ENCODE measurements around the gene EFCAB3. TPM values are rescaled to one million over a fixed set of nuclear protein-coding genes. Genes with fewer than 3 reads are reported as not detected.
"Not testable (repeated sequence)": the region's sequence is repeated elsewhere in the genome, so short reads cannot be mapped to it uniquely, and the experiment has no call there.

The EFCAB3 gene
- total and polyA plus RNA-seq, 5 donors: not detected

- H3K4me1 ChIP-seq (ENCODE audit: control insufficient read depth, insufficient read depth, low read length); H3K27me3 ChIP-seq (ENCODE audit: control insufficient read depth, insufficient read depth); H3K9me3 ChIP-seq (ENCODE audit: control insufficient read depth, low read length); intact Hi-C loops (cut with DNase I): not testable (repeated sequence)
- under 1% methylated on average over 58 of the region's 58 CpGs for WGBS
- H3K27ac ChIP-seq (ENCODE audit: low read length): peak within 1 kb of the TSS; percentile 4
- ATAC-seq (peak; percentile 96 to 98), DNase-seq (peak; percentile 86 to 90 (median 89))
- H3K4me3 ChIP-seq (ENCODE audit: low read length): peak within 1 kb of the TSS; percentile 50
Measured at GRCh38 chr17:62423647-62424461, 43.5 kb downstream of the EFCAB3 start, which contains the start of gene METTL2A. METTL2A (plus strand) TSS chr17:62423897; CDS start chr17:62423903, 6 bp downstream.

GRCh38 chr17:62426214-62426613, 45.9 kb downstream of the EFCAB3 start:
- H3K4me3 ChIP-seq (ENCODE audit: low read length); H3K27ac ChIP-seq (ENCODE audit: low read length); ATAC-seq; DNase-seq; H3K27me3 ChIP-seq (ENCODE audit: control insufficient read depth, insufficient read depth); intact Hi-C loops (cut with DNase I); H3K9me3 ChIP-seq (ENCODE audit: control insufficient read depth, low read length); H3K4me1 ChIP-seq (ENCODE audit: control insufficient read depth, insufficient read depth, low read length): not testable (repeated sequence)
- WGBS: 89% methylated on average over 1 of the region's 2 CpGs

- 95% methylated on average over 4 of the region's 4 CpGs for WGBS
- H3K27ac ChIP-seq (ENCODE audit: low read length); DNase-seq; H3K4me3 ChIP-seq (ENCODE audit: low read length); H3K27me3 ChIP-seq (ENCODE audit: control insufficient read depth, insufficient read depth); ATAC-seq; H3K4me1 ChIP-seq (ENCODE audit: control insufficient read depth, insufficient read depth, low read length); H3K9me3 ChIP-seq (ENCODE audit: control insufficient read depth, low read length); intact Hi-C loops (cut with DNase I): not testable (repeated sequence)
Measured at GRCh38 chr17:62435251-62435650, 54.9 kb downstream of the EFCAB3 start.

- 97% methylated on average over 6 of the region's 6 CpGs for WGBS
- intact Hi-C loops (cut with DNase I): not testable (repeated sequence)
Measured at GRCh38 chr17:62441181-62441580, 60.8 kb downstream of the EFCAB3 start.

GRCh38 chr17:62444063-62444462, 63.7 kb downstream of the EFCAB3 start:
- Histone ChIP-seq H3K9me3 (ENCODE audit: control insufficient read depth, low read length) (no peaks in the 10 kb centered on the region), H3K4me1 (ENCODE audit: control insufficient read depth, insufficient read depth, low read length) (no peaks in the 10 kb centered on the region), H3K4me3 (ENCODE audit: low read length) (no peak overlapping the region), H3K27ac (ENCODE audit: low read length) (no peak overlapping the region), H3K27me3 (ENCODE audit: control insufficient read depth, insufficient read depth) (no peaks in the 10 kb centered on the region)
- DNase-seq (no peak), ATAC-seq (no peak)
- intact Hi-C loops (cut with DNase I): no loop called here
- 97% methylated on average over 4 of the region's 4 CpGs for WGBS

More at GRCh38 chr17:62441181-62441580, 60.8 kb downstream of the EFCAB3 start:
- ATAC-seq; DNase-seq; H3K27ac ChIP-seq (ENCODE audit: low read length); H3K4me1 ChIP-seq (ENCODE audit: control insufficient read depth, insufficient read depth, low read length); H3K9me3 ChIP-seq (ENCODE audit: control insufficient read depth, low read length); H3K27me3 ChIP-seq (ENCODE audit: control insufficient read depth, insufficient read depth); H3K4me3 ChIP-seq (ENCODE audit: low read length): not testable (repeated sequence)

- H3K4me3 ChIP-seq (ENCODE audit: low read length); H3K27me3 ChIP-seq (ENCODE audit: control insufficient read depth, insufficient read depth); intact Hi-C loops (cut with DNase I); DNase-seq; H3K27ac ChIP-seq (ENCODE audit: low read length); H3K9me3 ChIP-seq (ENCODE audit: control insufficient read depth, low read length); H3K4me1 ChIP-seq (ENCODE audit: control insufficient read depth, insufficient read depth, low read length); ATAC-seq: not testable (repeated sequence)
- WGBS: 88% methylated on average over 4 of the region's 4 CpGs
Measured at GRCh38 chr17:62445791-62446190, 65.4 kb downstream of the EFCAB3 start.

- ATAC-seq; H3K27me3 ChIP-seq (ENCODE audit: control insufficient read depth, insufficient read depth); intact Hi-C loops (cut with DNase I); DNase-seq; H3K27ac ChIP-seq (ENCODE audit: low read length); H3K4me3 ChIP-seq (ENCODE audit: low read length); H3K9me3 ChIP-seq (ENCODE audit: control insufficient read depth, low read length); H3K4me1 ChIP-seq (ENCODE audit: control insufficient read depth, insufficient read depth, low read length): not testable (repeated sequence)
- WGBS: 84% methylated on average over 4 of the region's 4 CpGs
Measured at GRCh38 chr17:62452195-62452594, 71.8 kb downstream of the EFCAB3 start.

- H3K9me3 ChIP-seq (ENCODE audit: control insufficient read depth, low read length); H3K4me3 ChIP-seq (ENCODE audit: low read length); H3K27ac ChIP-seq (ENCODE audit: low read length); H3K4me1 ChIP-seq (ENCODE audit: control insufficient read depth, insufficient read depth, low read length); ATAC-seq; intact Hi-C loops (cut with DNase I); DNase-seq; H3K27me3 ChIP-seq (ENCODE audit: control insufficient read depth, insufficient read depth): not testable (repeated sequence)
- 60% methylated on average over 5 of the region's 5 CpGs for WGBS
Measured at GRCh38 chr17:62453041-62453440, 72.7 kb downstream of the EFCAB3 start.

- DNase-seq; H3K4me3 ChIP-seq (ENCODE audit: low read length); intact Hi-C loops (cut with DNase I); H3K27me3 ChIP-seq (ENCODE audit: control insufficient read depth, insufficient read depth); H3K4me1 ChIP-seq (ENCODE audit: control insufficient read depth, insufficient read depth, low read length); H3K27ac ChIP-seq (ENCODE audit: low read length); H3K9me3 ChIP-seq (ENCODE audit: control insufficient read depth, low read length); ATAC-seq: not testable (repeated sequence)
- WGBS: 84% methylated on average over 4 of the region's 4 CpGs
Measured at GRCh38 chr17:62453656-62454055, 73.3 kb downstream of the EFCAB3 start.

GRCh38 chr17:62454111-62454510, 73.8 kb downstream of the EFCAB3 start:
- ATAC-seq; H3K4me3 ChIP-seq (ENCODE audit: low read length); intact Hi-C loops (cut with DNase I); H3K27me3 ChIP-seq (ENCODE audit: control insufficient read depth, insufficient read depth); H3K9me3 ChIP-seq (ENCODE audit: control insufficient read depth, low read length); DNase-seq; H3K27ac ChIP-seq (ENCODE audit: low read length); H3K4me1 ChIP-seq (ENCODE audit: control insufficient read depth, insufficient read depth, low read length): not testable (repeated sequence)
- 72% methylated on average over 3 of the region's 3 CpGs for WGBS

- H3K4me3 ChIP-seq (ENCODE audit: low read length): no peak overlapping the region
- H3K9me3 ChIP-seq (ENCODE audit: control insufficient read depth, low read length): no peaks in the 10 kb centered on the region
- H3K4me1 ChIP-seq (ENCODE audit: control insufficient read depth, insufficient read depth, low read length): no peaks in the 10 kb centered on the region
- 92% methylated on average over 7 of the region's 7 CpGs for WGBS
- intact Hi-C loops (cut with DNase I): no loop called here
- H3K27ac ChIP-seq (ENCODE audit: low read length): no peak overlapping the region
- ATAC-seq: no peak
- DNase-seq: no peak
- H3K27me3 ChIP-seq (ENCODE audit: control insufficient read depth, insufficient read depth): no peaks in the 10 kb centered on the region
Measured at GRCh38 chr17:62456016-62456415, 75.7 kb downstream of the EFCAB3 start.
